HL-60 (cell line): Measurements from ENCODE around the gene MGAT5B.

Experiments used
- DNase-seq, 2 experiments: peaks; one replicate each; pipeline ENCODE4 v3.0.0-alpha.2; 2010 to 2020; ENCODE audit warnings: low read depth in 1 of 2, low spot score in 1 of 2
- H3K27ac ChIP-seq: fragments of 250-450 bp; sonication (Bioruptor Pico); replicated peaks from 2 replicates; pipeline ENCODE4 v1.5.1; 2020; ENCODE audit warnings: mild to moderate bottlenecking, moderate library complexity
- H3K27me3 ChIP-seq: fragments of 250-450 bp; sonication (Bioruptor Pico); 2 replicates; pipeline ENCODE4 v1.5.1; 2021; ENCODE audit warnings: mild to moderate bottlenecking, moderate library complexity; ENCODE audit not compliant: insufficient read depth, poor library complexity, severe bottlenecking
- H3K4me3 ChIP-seq: replicated peaks from 2 replicates; pipeline ENCODE4 v1.5.1; 2011; ENCODE audit warnings: mild to moderate bottlenecking, control low read depth, low read length; ENCODE audit not compliant: insufficient read depth
- GABPA ChIP-seq: IDR thresholded peaks from 2 replicates; pipeline ENCODE4 v1.6.1; 2012; ENCODE audit warnings: low read depth
- POLR2AphosphoS5 ChIP-seq: IDR thresholded peaks from 2 replicates; pipeline ENCODE4 v1.6.1; 2012; ENCODE audit warnings: low read depth
- SPI1 ChIP-seq: IDR thresholded peaks from 2 replicates; pipeline ENCODE4 v1.6.1; 2012; ENCODE audit warnings: low read depth, mild to moderate bottlenecking, borderline replicate concordance
- TF ChIP-seq, protein P1 (sequence below): IDR thresholded peaks from one replicate; pipeline ENCODE4 v1.5.1; 2011; ENCODE audit warnings: low read length, control low read depth, inconsistent platforms; ENCODE audit not compliant: insufficient read depth
- TF ChIP-seq, protein P2 (sequence below): IDR thresholded peaks from 2 replicates; pipeline ENCODE4 v1.6.1; 2012; ENCODE audit warnings: low read depth; ENCODE audit not compliant: insufficient replicate concordance

MGAT5B gene

DNA sequence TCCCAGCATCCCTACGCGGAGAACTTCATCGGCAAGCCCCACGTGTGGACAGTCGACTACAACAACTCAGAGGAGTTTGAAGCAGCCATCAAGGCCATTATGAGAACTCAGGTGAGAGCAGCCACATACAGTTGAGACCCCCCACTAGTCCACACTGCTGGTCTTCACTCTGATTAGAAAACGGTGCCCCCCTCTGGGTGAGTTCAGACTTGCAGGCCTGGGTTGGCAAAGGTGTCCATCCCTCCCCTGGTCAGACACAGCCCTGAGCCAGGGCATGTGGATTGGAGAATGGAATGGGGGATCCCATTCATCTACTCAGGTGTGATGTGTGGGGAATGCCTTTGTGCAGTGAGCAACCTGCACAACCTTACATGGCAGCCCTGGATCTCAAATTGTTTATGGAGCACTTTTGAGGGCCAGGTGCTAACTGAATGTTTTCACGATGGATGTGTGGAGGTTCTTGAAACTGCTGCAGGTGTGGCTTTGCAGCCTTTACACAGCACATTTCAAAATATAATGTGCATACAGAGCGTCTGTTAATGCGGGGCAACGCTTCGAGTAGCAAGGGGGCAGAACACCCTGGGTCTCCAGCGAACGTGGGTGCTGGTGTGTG is 72.6 kb downstream of the MGAT5B start:
- Histone ChIP-seq H3K27me3 (no peaks in the 10 kb centered on the region), H3K27ac (no peak overlapping the region), H3K4me3 (no peak overlapping the region)
- DNase-seq = no peak
- no peak for TF ChIP-seq SPI1
- TF ChIP-seq, protein P1, sequence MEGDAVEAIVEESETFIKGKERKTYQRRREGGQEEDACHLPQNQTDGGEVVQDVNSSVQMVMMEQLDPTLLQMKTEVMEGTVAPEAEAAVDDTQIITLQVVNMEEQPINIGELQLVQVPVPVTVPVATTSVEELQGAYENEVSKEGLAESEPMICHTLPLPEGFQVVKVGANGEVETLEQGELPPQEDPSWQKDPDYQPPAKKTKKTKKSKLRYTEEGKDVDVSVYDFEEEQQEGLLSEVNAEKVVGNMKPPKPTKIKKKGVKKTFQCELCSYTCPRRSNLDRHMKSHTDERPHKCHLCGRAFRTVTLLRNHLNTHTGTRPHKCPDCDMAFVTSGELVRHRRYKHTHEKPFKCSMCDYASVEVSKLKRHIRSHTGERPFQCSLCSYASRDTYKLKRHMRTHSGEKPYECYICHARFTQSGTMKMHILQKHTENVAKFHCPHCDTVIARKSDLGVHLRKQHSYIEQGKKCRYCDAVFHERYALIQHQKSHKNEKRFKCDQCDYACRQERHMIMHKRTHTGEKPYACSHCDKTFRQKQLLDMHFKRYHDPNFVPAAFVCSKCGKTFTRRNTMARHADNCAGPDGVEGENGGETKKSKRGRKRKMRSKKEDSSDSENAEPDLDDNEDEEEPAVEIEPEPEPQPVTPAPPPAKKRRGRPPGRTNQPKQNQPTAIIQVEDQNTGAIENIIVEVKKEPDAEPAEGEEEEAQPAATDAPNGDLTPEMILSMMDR = no peak
- no peak for TF ChIP-seq POLR2AphosphoS5
- TF ChIP-seq, protein P2, sequence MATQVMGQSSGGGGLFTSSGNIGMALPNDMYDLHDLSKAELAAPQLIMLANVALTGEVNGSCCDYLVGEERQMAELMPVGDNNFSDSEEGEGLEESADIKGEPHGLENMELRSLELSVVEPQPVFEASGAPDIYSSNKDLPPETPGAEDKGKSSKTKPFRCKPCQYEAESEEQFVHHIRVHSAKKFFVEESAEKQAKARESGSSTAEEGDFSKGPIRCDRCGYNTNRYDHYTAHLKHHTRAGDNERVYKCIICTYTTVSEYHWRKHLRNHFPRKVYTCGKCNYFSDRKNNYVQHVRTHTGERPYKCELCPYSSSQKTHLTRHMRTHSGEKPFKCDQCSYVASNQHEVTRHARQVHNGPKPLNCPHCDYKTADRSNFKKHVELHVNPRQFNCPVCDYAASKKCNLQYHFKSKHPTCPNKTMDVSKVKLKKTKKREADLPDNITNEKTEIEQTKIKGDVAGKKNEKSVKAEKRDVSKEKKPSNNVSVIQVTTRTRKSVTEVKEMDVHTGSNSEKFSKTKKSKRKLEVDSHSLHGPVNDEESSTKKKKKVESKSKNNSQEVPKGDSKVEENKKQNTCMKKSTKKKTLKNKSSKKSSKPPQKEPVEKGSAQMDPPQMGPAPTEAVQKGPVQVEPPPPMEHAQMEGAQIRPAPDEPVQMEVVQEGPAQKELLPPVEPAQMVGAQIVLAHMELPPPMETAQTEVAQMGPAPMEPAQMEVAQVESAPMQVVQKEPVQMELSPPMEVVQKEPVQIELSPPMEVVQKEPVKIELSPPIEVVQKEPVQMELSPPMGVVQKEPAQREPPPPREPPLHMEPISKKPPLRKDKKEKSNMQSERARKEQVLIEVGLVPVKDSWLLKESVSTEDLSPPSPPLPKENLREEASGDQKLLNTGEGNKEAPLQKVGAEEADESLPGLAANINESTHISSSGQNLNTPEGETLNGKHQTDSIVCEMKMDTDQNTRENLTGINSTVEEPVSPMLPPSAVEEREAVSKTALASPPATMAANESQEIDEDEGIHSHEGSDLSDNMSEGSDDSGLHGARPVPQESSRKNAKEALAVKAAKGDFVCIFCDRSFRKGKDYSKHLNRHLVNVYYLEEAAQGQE = no peak
- no peak for TF ChIP-seq GABPA

DNA sequence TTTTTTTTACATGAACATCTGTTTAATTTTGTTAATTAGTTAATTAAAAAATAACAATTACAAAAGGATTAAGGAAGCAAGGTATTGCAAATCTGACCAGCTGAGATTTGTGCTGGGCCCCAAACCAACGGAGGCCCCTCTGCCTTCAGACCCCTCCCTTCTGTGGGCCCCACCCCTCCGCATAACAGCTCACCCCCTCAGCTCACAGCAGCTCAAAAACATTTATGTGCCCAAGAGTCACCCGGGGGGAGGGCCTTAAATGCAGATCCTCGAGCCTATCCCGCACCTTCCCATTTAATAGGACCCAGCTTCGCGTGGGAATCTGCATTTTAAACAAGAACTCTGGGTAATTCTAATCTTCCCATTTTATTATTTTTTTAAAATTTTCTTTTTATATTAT is 75.0 kb downstream of the MGAT5B start:
- H3K27ac ChIP-seq = no peak overlapping the region
- H3K27me3 ChIP-seq = peaks cover under 1% of the 10 kb centered on the region
- TF ChIP-seq GABPA = no peak
- no peak for TF ChIP-seq POLR2AphosphoS5
- TF ChIP-seq SPI1 = no peak
- TF ChIP-seq, protein P2 = no peak
- TF ChIP-seq, protein P1 = no peak
- no peak overlapping the region for H3K4me3 ChIP-seq
- no peak for DNase-seq

DNA sequence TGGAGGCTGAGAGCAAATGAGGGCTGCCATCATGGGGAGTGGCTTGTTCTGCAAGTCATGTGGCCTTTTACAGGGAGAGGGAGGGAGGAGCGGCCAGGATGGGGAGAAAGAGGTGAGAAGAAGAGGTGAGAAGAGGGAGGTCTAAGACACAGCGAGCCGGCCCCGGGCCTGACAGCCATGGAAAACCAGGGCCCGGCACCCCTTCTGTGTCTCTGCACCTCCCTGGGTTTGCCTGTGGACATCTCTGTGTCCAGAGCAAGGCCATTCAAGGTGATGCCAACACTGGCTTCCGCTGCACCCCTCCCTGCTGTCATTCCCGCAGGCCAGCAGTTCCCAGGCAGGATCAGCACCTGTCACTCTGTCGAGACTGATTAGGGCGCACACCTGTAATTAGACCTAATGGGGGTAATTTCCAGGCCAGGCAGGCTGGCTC is 75.6 kb downstream of the MGAT5B start:
- no peak overlapping the region for H3K27ac ChIP-seq
- H3K4me3 ChIP-seq = no peak overlapping the region
- TF ChIP-seq GABPA (no peak), POLR2AphosphoS5 (no peak), SPI1 (no peak)
- TF ChIP-seq, protein P1 = no peak
- TF ChIP-seq, protein P2 = no peak
- no peak for DNase-seq
- H3K27me3 ChIP-seq = peaks cover 6% of the 10 kb centered on the region
